Mesenchymal stem cell (in vitro differentiated cells and primary cell): ENCODE data around the gene TYSND1.

Experiments
- DNase-seq: peaks from one replicate; pipeline ENCODE4 v3.0.0-alpha.2; 2013
- H2AFZ ChIP-seq: one replicate; pipeline ENCODE4 v1.6.1; 2013; ENCODE audit warnings: low read depth, mild to moderate bottlenecking, control low read depth, inconsistent platforms, low read length, moderate library complexity
- H2AK5ac ChIP-seq: 2 replicates; pipeline ENCODE4 v1.6.1; 2013; ENCODE audit warnings: low read length, moderate library complexity, mild to moderate bottlenecking, inconsistent platforms; ENCODE audit not compliant: severe bottlenecking
- H2BK120ac ChIP-seq: one replicate; pipeline ENCODE4 v1.6.1; 2013; ENCODE audit warnings: low read depth, mild to moderate bottlenecking, inconsistent platforms, low read length, moderate library complexity
- H2BK12ac ChIP-seq, 2 experiments: one replicate each; pipeline ENCODE4 v1.6.1; 2013; ENCODE audit warnings: inconsistent platforms in 2 of 2, low read length in 2 of 2, mild to moderate bottlenecking in 2 of 2, moderate library complexity in 2 of 2, control low read depth in 1 of 2
- H2BK15ac ChIP-seq: one replicate; pipeline ENCODE4 v1.6.1; 2013; ENCODE audit warnings: mild to moderate bottlenecking, low read depth, inconsistent platforms; ENCODE audit not compliant: poor library complexity, severe bottlenecking
- H2BK5ac ChIP-seq: 2 replicates; pipeline ENCODE4 v1.6.1; 2013; ENCODE audit warnings: low read depth, mild to moderate bottlenecking, low read length, control low read depth, inconsistent platforms; ENCODE audit not compliant: poor library complexity, severe bottlenecking
- H3K14ac ChIP-seq, 2 experiments: one replicate each; pipeline ENCODE4 v1.6.1; 2013; ENCODE audit warnings: inconsistent platforms in 2 of 2, low read length in 2 of 2, control low read depth in 1 of 2, mild to moderate bottlenecking in 1 of 2, moderate library complexity in 1 of 2
- H3K18ac ChIP-seq, 2 experiments: one replicate each; pipeline ENCODE4 v1.6.1; 2013; ENCODE audit warnings: inconsistent platforms in 2 of 2, low read length in 2 of 2, control low read depth in 1 of 2, low read depth in 1 of 2, mild to moderate bottlenecking in 1 of 2
- H3K23ac ChIP-seq, 2 experiments: one replicate each; pipeline ENCODE4 v1.6.1; 2013; ENCODE audit warnings: inconsistent platforms in 2 of 2, low read length in 2 of 2, mild to moderate bottlenecking in 2 of 2, moderate library complexity in 2 of 2, control low read depth in 1 of 2
- H3K27ac ChIP-seq: 2 replicates; pipeline ENCODE4 v1.5.1; 2013; ENCODE audit warnings: mild to moderate bottlenecking, moderate library complexity, low read length, control low read depth, inconsistent platforms; ENCODE audit not compliant: poor library complexity, severe bottlenecking
- H3K27me3 ChIP-seq, 2 experiments: 2 replicates each; pipeline versions ENCODE4 v1.6.1 to v1.7.0; 2013; ENCODE audit warnings: low read length in 2 of 2, mild to moderate bottlenecking in 2 of 2, moderate library complexity in 2 of 2, control low read depth in 1 of 2, inconsistent platforms in 1 of 2; ENCODE audit not compliant: control insufficient read depth in 1 of 2, insufficient read depth in 1 of 2
- H3K36me3 ChIP-seq, 2 experiments: 2 replicates each; pipeline versions ENCODE4 v1.6.1 to v1.7.0; 2013; ENCODE audit warnings: low read length in 2 of 2, control low read depth in 1 of 2, inconsistent platforms in 1 of 2, low read depth in 1 of 2, mild to moderate bottlenecking in 1 of 2; ENCODE audit not compliant: insufficient read depth in 2 of 2, control insufficient read depth in 1 of 2
- H3K4ac ChIP-seq, 2 experiments: one replicate each; pipeline ENCODE4 v1.6.1; 2013; ENCODE audit warnings: inconsistent platforms in 2 of 2, low read length in 2 of 2, mild to moderate bottlenecking in 2 of 2, moderate library complexity in 2 of 2, control low read depth in 1 of 2, low read depth in 1 of 2
- H3K4me1 ChIP-seq: 2 replicates; pipeline ENCODE4 v1.6.1; 2013; ENCODE audit warnings: low read depth, low read length, control low read depth; ENCODE audit not compliant: control insufficient read depth, insufficient read depth
- H3K4me2 ChIP-seq: 2 replicates; pipeline ENCODE4 v1.6.1; 2013; ENCODE audit warnings: low read length, mild to moderate bottlenecking, inconsistent platforms; ENCODE audit not compliant: poor library complexity, severe bottlenecking
- H3K4me3 ChIP-seq, 2 experiments: 2 replicates each; pipeline versions ENCODE4 v1.5.1 to v1.7.0; 2013; ENCODE audit warnings: low read length in 2 of 2, mild to moderate bottlenecking in 2 of 2, control low read depth in 1 of 2, low read depth in 1 of 2; ENCODE audit not compliant: insufficient read depth in 1 of 2
- H3K79me1 ChIP-seq: replicated peaks from 2 replicates; pipeline ENCODE4 v1.6.1; 2013; ENCODE audit warnings: mild to moderate bottlenecking, control low read depth, low read length, inconsistent platforms; ENCODE audit not compliant: poor library complexity, severe bottlenecking
- H3K9ac ChIP-seq: 2 replicates; pipeline ENCODE4 v1.7.0; 2013; ENCODE audit warnings: mild to moderate bottlenecking, low read length, moderate library complexity
- H3K9me3 ChIP-seq: 2 replicates; pipeline ENCODE4 v1.7.0; 2013; ENCODE audit warnings: mild to moderate bottlenecking, low read length; ENCODE audit not compliant: control insufficient read depth
- H4K8ac ChIP-seq: one replicate; pipeline ENCODE4 v1.6.1; 2013; ENCODE audit warnings: inconsistent platforms, mild to moderate bottlenecking, low read length, moderate library complexity
- H4K91ac ChIP-seq: one replicate; pipeline ENCODE4 v1.6.1; 2013; ENCODE audit warnings: mild to moderate bottlenecking, low read length, inconsistent platforms
- WGBS: methylation state at CpG from one replicate; pipeline ENCODE4 v1.1.7; 2013; ENCODE audit warnings: mixed read lengths; 5-methylcytosine and 5-hydroxymethylcytosine counted together

TYSND1 gene

GRCh38 chr10:70117646-70118045 lies 28.9 kb downstream of the TYSND1 start:
- no peak overlapping the region for H3K4me3 ChIP-seq
- no peak overlapping the region for H3K9ac ChIP-seq
- H3K14ac ChIP-seq: peak overlapping the region in 1 of 2 experiments; percentile 68
- H2BK5ac ChIP-seq: no peak overlapping the region
- H2BK120ac ChIP-seq: no peak overlapping the region
- H2BK15ac ChIP-seq: no peak overlapping the region
- H3K23ac ChIP-seq: no peak overlapping the region
- no peak overlapping the region for H3K27ac ChIP-seq
- H4K91ac ChIP-seq: no peak overlapping the region
- no peak overlapping the region for H3K18ac ChIP-seq
- H2AFZ ChIP-seq: no peak overlapping the region
- no peak overlapping the region for H2AK5ac ChIP-seq
- 90% methylated on average over 9 of the region's 10 CpGs for WGBS
- no peaks in the 10 kb centered on the region for H3K27me3 ChIP-seq
- H3K4me1 ChIP-seq: peaks cover 13% of the 10 kb centered on the region
- H3K4ac ChIP-seq: no peak overlapping the region
- no peak overlapping the region for H4K8ac ChIP-seq
- H3K4me2 ChIP-seq: no peak overlapping the region
- H3K9me3 ChIP-seq: no peaks in the 10 kb centered on the region
- no peak for DNase-seq
- no peaks in the 10 kb centered on the region for H3K79me1 ChIP-seq
- no peak overlapping the region for H2BK12ac ChIP-seq
- peaks cover 55 to 91% of the 10 kb centered on the region in 2 experiments for H3K36me3 ChIP-seq

- H3K9ac ChIP-seq: no peak overlapping the region
- peak overlapping the region; percentile 82 for H2AK5ac ChIP-seq
- no peak overlapping the region for H2BK15ac ChIP-seq
- H4K91ac ChIP-seq: no peak overlapping the region
- no peak overlapping the region for H3K14ac ChIP-seq
- no peak overlapping the region for H3K4me3 ChIP-seq
- no peak overlapping the region for H3K27ac ChIP-seq
- no peak overlapping the region for H2BK5ac ChIP-seq
- no peak overlapping the region for H2AFZ ChIP-seq
- H3K4me2 ChIP-seq: no peak overlapping the region
- no peaks in the 10 kb centered on the region for H3K9me3 ChIP-seq
- no peak overlapping the region for H3K23ac ChIP-seq
- peaks cover 62 to 96% of the 10 kb centered on the region in 2 experiments for H3K36me3 ChIP-seq
- peak; percentile 51 for DNase-seq
- no peak overlapping the region for H4K8ac ChIP-seq
- 57% methylated on average over 11 of the region's 12 CpGs for WGBS
- peaks cover 7% of the 10 kb centered on the region for H3K4me1 ChIP-seq
- H2BK120ac ChIP-seq: no peak overlapping the region
- H3K79me1 ChIP-seq: no peaks in the 10 kb centered on the region
- no peak overlapping the region for H3K18ac ChIP-seq
- H3K4ac ChIP-seq: no peak overlapping the region
- no peak overlapping the region for H2BK12ac ChIP-seq
- H3K27me3 ChIP-seq: no peaks in the 10 kb centered on the region
These were observed 30.4 kb downstream of the TYSND1 start for GRCh38 chr10:70115948-70116682.

GRCh38 chr10:70114902-70115301 lies 31.6 kb downstream of the TYSND1 start:
- H3K14ac ChIP-seq: no peak overlapping the region
- no peak overlapping the region for H3K4me2 ChIP-seq
- H2BK12ac ChIP-seq: no peak overlapping the region
- H3K27me3 ChIP-seq: no peaks in the 10 kb centered on the region
- H2AK5ac ChIP-seq: no peak overlapping the region
- no peak overlapping the region for H2BK15ac ChIP-seq
- H3K27ac ChIP-seq: no peak overlapping the region
- H4K8ac ChIP-seq: no peak overlapping the region
- H2BK5ac ChIP-seq: no peak overlapping the region
- peaks cover 51 to 92% of the 10 kb centered on the region in 2 experiments for H3K36me3 ChIP-seq
- H3K4me3 ChIP-seq: no peak overlapping the region
- peaks cover 7% of the 10 kb centered on the region for H3K4me1 ChIP-seq
- no peak for DNase-seq
- H3K79me1 ChIP-seq: no peaks in the 10 kb centered on the region
- no peak overlapping the region for H3K4ac ChIP-seq
- no peak overlapping the region for H2AFZ ChIP-seq
- H2BK120ac ChIP-seq: no peak overlapping the region
- no peak overlapping the region for H3K23ac ChIP-seq
- no peak overlapping the region for H4K91ac ChIP-seq
- no peak overlapping the region for H3K9ac ChIP-seq
- no peak overlapping the region for H3K18ac ChIP-seq
- no peaks in the 10 kb centered on the region for H3K9me3 ChIP-seq
- WGBS: 97% methylated on average over 15 of the region's 15 CpGs

- peaks cover 9% of the 10 kb centered on the region for H3K4me1 ChIP-seq
- 95% methylated on average over 4 of the region's 8 CpGs for WGBS
- no peak for DNase-seq
- no peak overlapping the region for H3K4me3 ChIP-seq
- H3K27me3 ChIP-seq: no peaks in the 10 kb centered on the region
- no peak overlapping the region for H2AFZ ChIP-seq
- no peak overlapping the region for H4K8ac ChIP-seq
- H3K79me1 ChIP-seq: no peaks in the 10 kb centered on the region
- H3K14ac ChIP-seq: no peak overlapping the region
- no peak overlapping the region for H3K9ac ChIP-seq
- no peak overlapping the region for H2BK12ac ChIP-seq
- H2BK120ac ChIP-seq: no peak overlapping the region
- H3K27ac ChIP-seq: no peak overlapping the region
- no peak overlapping the region for H2BK5ac ChIP-seq
- H3K18ac ChIP-seq: no peak overlapping the region
- no peak overlapping the region for H2AK5ac ChIP-seq
- H2BK15ac ChIP-seq: no peak overlapping the region
- no peak overlapping the region for H4K91ac ChIP-seq
- no peak overlapping the region for H3K4me2 ChIP-seq
- no peak overlapping the region for H3K4ac ChIP-seq
- H3K9me3 ChIP-seq: no peaks in the 10 kb centered on the region
- H3K36me3 ChIP-seq: peaks cover 50 to 83% of the 10 kb centered on the region in 2 experiments
- no peak overlapping the region for H3K23ac ChIP-seq
These were observed 34.4 kb downstream of the TYSND1 start for GRCh38 chr10:70112071-70112470.
